Prostate gland (tissue), 2 donors: Measurements from ENCODE around the gene PDHB. TPM values are rescaled to one million over a fixed set of nuclear protein-coding genes. Genes with fewer than 3 reads are reported as not detected.

Experiments used
- DNase-seq: peaks from one replicate; pipeline ENCODE4 v3.0.0-alpha.2; 2019; ENCODE audit warnings: low spot score
- H3K27ac ChIP-seq, 2 donors: fragments of 200-600 bp; sonication (generic); 2 replicates each; pipeline ENCODE4 v1.5.1; 2017 to 2019
- H3K27me3 ChIP-seq: fragments of 200-600 bp; sonication (generic); replicated peaks from 2 replicates; pipeline ENCODE4 v1.5.1; 2019; ENCODE audit not compliant: insufficient read depth
- H3K36me3 ChIP-seq, 2 donors: fragments of 200-600 bp; sonication (generic); 1 replicate in 1 of 2; 2 replicates in 1 of 2; pipeline versions ENCODE4 v1.5.1 to v1.8.1; 2017 to 2019
- H3K4me1 ChIP-seq: fragments of 200-600 bp; sonication (generic); replicated peaks from 2 replicates; pipeline ENCODE4 v1.5.1; 2019
- H3K4me3 ChIP-seq, 2 donors: fragments of 200-600 bp; sonication (generic); 2 replicates each; pipeline ENCODE4 v1.5.1; 2017 to 2019
- H3K9me3 ChIP-seq: fragments of 200-600 bp; sonication (generic); 2 replicates; pipeline ENCODE4 v1.5.1; 2017
- CTCF ChIP-seq, 4 experiments: fragments of 200-600 bp in 2 of 4; fragments of 450-650 bp in 2 of 4; sonication (generic) in 2 of 4; IDR thresholded peaks; 1 replicate in 3 of 4; 2 replicates in 1 of 4; pipeline ENCODE4 v1.5.1; 2016 to 2019; ENCODE audit warnings: antibody characterized with exemption in 4 of 4, mild to moderate bottlenecking in 2 of 4, moderate library complexity in 2 of 4
- POLR2A ChIP-seq: fragments of 450-650 bp; IDR thresholded peaks from one replicate; pipeline ENCODE4 v1.6.1; 2016; ENCODE audit warnings: antibody characterized with exemption, mild to moderate bottlenecking
- POLR2AphosphoS5 ChIP-seq: sonication (generic); formaldehyde crosslinking; IDR thresholded peaks from one replicate; pipeline ENCODE4 v1.6.1; 2017; ENCODE audit warnings: antibody characterized with exemption
- WGBS: methylation state at CpG from one replicate; pipeline ENCODE4 v1.1.5; 2018; 5-methylcytosine and 5-hydroxymethylcytosine counted together
- intact Hi-C: fragments of 100-400 bp; cut with DNase I; formaldehyde crosslinking; loops from one replicate; pipeline ENCODE4 v1.14.2; 2022
- total RNA-seq, 2 donors: library from RNA; depleted of rRNA; stranded (reverse); fragments of >200 nt; gene quantifications; one replicate each; pipeline ENCODE4 v1.1.0, GENCODE V29; 2016

Gene PDHB
- total RNA-seq, 2 donors from 2014 or later, result 69.6 to 129 TPM

GRCh38 chr3:58470363-58471024, 36.9 kb upstream of the PDHB start:
- TF ChIP-seq POLR2A (no peak), CTCF (IDR thresholded peaks at IDR 0.05) (no peak), POLR2AphosphoS5 (no peak)
- DNase-seq, result no peak
- Histone ChIP-seq H3K36me3 (no peaks in the 10 kb centered on the region), H3K27me3 (no peaks in the 10 kb centered on the region), H3K4me1 (no peaks in the 10 kb centered on the region), H3K9me3 (no peaks in the 10 kb centered on the region), H3K4me3 (no peak overlapping the region), H3K27ac (no peak overlapping the region)
- WGBS, result 91% methylated on average over 12 of the region's 12 CpGs
- intact Hi-C loops, result no loop called here

- intact Hi-C loops, result no loop called here
- no peak overlapping the region for H3K27ac ChIP-seq
These were observed 35.5 kb upstream of the PDHB start for GRCh38 chr3:58469096-58469495.

GRCh38 chr3:58466899-58467563, 33.4 kb upstream of the PDHB start:
- TF ChIP-seq POLR2AphosphoS5 (no peak), CTCF (IDR thresholded peaks at IDR 0.05) (no peak), POLR2A (no peak)
- Histone ChIP-seq H3K36me3 (no peaks in the 10 kb centered on the region), H3K9me3 (no peaks in the 10 kb centered on the region), H3K4me1 (peaks cover 5% of the 10 kb centered on the region), H3K4me3 (no peak overlapping the region), H3K27me3 (no peaks in the 10 kb centered on the region), H3K27ac (no peak overlapping the region)
- DNase-seq, result no peak
- intact Hi-C loops, result no loop called here
- WGBS, result 95% methylated on average over 4 of the region's 4 CpGs

More at GRCh38 chr3:58469096-58469495, 35.5 kb upstream of the PDHB start:
- no peak for DNase-seq
- H3K36me3 ChIP-seq, result no peaks in the 10 kb centered on the region
- no peaks in the 10 kb centered on the region for H3K27me3 ChIP-seq
- WGBS, result 88% methylated on average over 4 of the region's 4 CpGs
- H3K4me3 ChIP-seq, result no peak overlapping the region
- TF ChIP-seq POLR2A (no peak), CTCF (IDR thresholded peaks at IDR 0.05) (no peak), POLR2AphosphoS5 (no peak)
- no peaks in the 10 kb centered on the region for H3K9me3 ChIP-seq
- no peaks in the 10 kb centered on the region for H3K4me1 ChIP-seq

- Histone ChIP-seq H3K27ac (no peak overlapping the region), H3K27me3 (no peaks in the 10 kb centered on the region), H3K4me1 (peaks cover 5% of the 10 kb centered on the region), H3K9me3 (no peaks in the 10 kb centered on the region), H3K36me3 (no peaks in the 10 kb centered on the region), H3K4me3 (no peak overlapping the region)
- intact Hi-C loops, result no loop called here
- DNase-seq, result no peak
- no peak for TF ChIP-seq POLR2A
- TF ChIP-seq CTCF (IDR thresholded peaks at IDR 0.05), result no peak
- TF ChIP-seq POLR2AphosphoS5, result no peak
- 82% methylated on average over 3 of the region's 3 CpGs for WGBS
These were observed 31.2 kb upstream of the PDHB start for GRCh38 chr3:58464866-58465265.

- H3K4me3 ChIP-seq, result no peak overlapping the region
These were observed 30.3 kb upstream of the PDHB start for GRCh38 chr3:58463942-58464271.

More at GRCh38 chr3:58463942-58464271, 30.3 kb upstream of the PDHB start:
- DNase-seq, result no peak
- WGBS, result 27% methylated on average over 5 of the region's 5 CpGs
- intact Hi-C loops, result no loop called here
- Histone ChIP-seq H3K4me1 (peaks cover 5% of the 10 kb centered on the region), H3K36me3 (no peaks in the 10 kb centered on the region), H3K27me3 (no peaks in the 10 kb centered on the region), H3K9me3 (no peaks in the 10 kb centered on the region), H3K27ac (no peak overlapping the region)
- TF ChIP-seq CTCF (IDR thresholded peaks at IDR 0.05), result no peak
- no peak for TF ChIP-seq POLR2A
- no peak for TF ChIP-seq POLR2AphosphoS5
